NB4 (cell line): ENCODE results near the gene DESI1.

Source experiments
- CTCF ChIP-seq: IDR thresholded peaks from one replicate; pipeline ENCODE4 v1.5.1; 2012; ENCODE audit warnings: low read depth, low read length
- MYC ChIP-seq: IDR thresholded peaks from 2 replicates; pipeline ENCODE4 v1.6.1; 2011; ENCODE audit warnings: low read depth, low read length
- POLR2A ChIP-seq: IDR thresholded peaks from 2 replicates; pipeline ENCODE4 v1.6.1; 2011; ENCODE audit warnings: mild to moderate bottlenecking; ENCODE audit not compliant: insufficient read length; ENCODE audit errors: extremely low read depth

GRCh38 chr22:41556561-41556960 is 64.3 kb downstream of the DESI1 start:
- no peak for TF ChIP-seq CTCF
- no peak for TF ChIP-seq POLR2A
- TF ChIP-seq MYC, result no peak
